Esophagus muscularis mucosa (tissue), 3 donors: ENCODE measurements around the gene BCL3.

Experiments used
- CTCF ChIP-seq, 3 experiments: fragments of 200-600 bp in 2 of 3; fragments of 450-650 bp in 1 of 3; sonication (generic) in 2 of 3; IDR thresholded peaks; one replicate each; pipeline ENCODE4 v1.5.1; 2017 to 2019; ENCODE audit warnings: antibody characterized with exemption in 3 of 3, mild to moderate bottlenecking in 2 of 3, moderate library complexity in 1 of 3
- POLR2AphosphoS5 ChIP-seq, 2 donors: sonication (generic); formaldehyde crosslinking; IDR thresholded peaks; one replicate each; pipeline ENCODE4 v1.6.1; 2017; ENCODE audit warnings: antibody characterized with exemption in 2 of 2

GRCh38 chr19:44722131-44723121, 26.1 kb upstream of the BCL3 start:
- no peak for TF ChIP-seq POLR2AphosphoS5 (IDR thresholded peaks at IDR 0.05)
- TF ChIP-seq CTCF (IDR thresholded peaks at IDR 0.05): no peak
